SK-N-SH (cell line): ENCODE results near the gene NKX1-1. TPM values are rescaled to one million over a fixed set of nuclear protein-coding genes. Genes with fewer than 3 reads are reported as not detected.

Experiments used
- CTCF ChIA-PET: fragments of 300-600, 350-600 bp; formaldehyde crosslinking; extraction: SDS; loops from one replicate; lab custom pipeline; 2021; lab: Yijun Ruan, JAX
- POLR2A ChIA-PET: fragments of 350-600 bp; sonication (Branson Sonifier 250); formaldehyde crosslinking; extraction: SDS; loops from one replicate; lab custom pipeline; 2020; ENCODE audit warnings: antibody characterized with exemption, inconsistent platforms; lab: Yijun Ruan, JAX
- DNase-seq: peaks from one replicate; pipeline ENCODE4 v3.0.0; 2012
- H2AFZ ChIP-seq: fragments of 200-600 bp; sonication (generic); 2 replicates; pipeline ENCODE4 v1.8.1; 2016; ENCODE audit warnings: antibody characterized with exemption, mild to moderate bottlenecking, low read depth
- H3F3A ChIP-seq: fragments of 200-600 bp; sonication (generic); replicated peaks from 2 replicates; pipeline ENCODE3; 2016; ENCODE audit warnings: antibody characterized with exemption, mild to moderate bottlenecking; ENCODE audit not compliant: insufficient read depth
- H3K27ac ChIP-seq, 2 experiments: fragments of 200-500 bp in 1 of 2; fragments of 200-600 bp in 1 of 2; sonication (Bioruptor generic) in 1 of 2; sonication (generic), shearing (Covaris generic) in 1 of 2; 2 replicates each; pipeline versions ENCODE4 v1.5.1 to v1.6.1; 2014 to 2016; ENCODE audit warnings: low read depth in 2 of 2, inconsistent platforms in 1 of 2, low read length in 1 of 2, mild to moderate bottlenecking in 1 of 2, mixed read lengths in 1 of 2
- H3K27me3 ChIP-seq: fragments of 200-600 bp; sonication (generic), shearing (Covaris generic); 2 replicates; pipeline ENCODE4 v1.6.1; 2016; ENCODE audit warnings: mixed run types; ENCODE audit not compliant: insufficient read depth
- H3K36me3 ChIP-seq, 2 experiments: fragments of 200-500 bp in 1 of 2; fragments of 200-600 bp in 1 of 2; sonication (Bioruptor generic) in 1 of 2; sonication (generic) in 1 of 2; replicated peaks in 1 of 2; 2 replicates each; pipeline versions ENCODE3 to v1.5.1; 2014 to 2016; ENCODE audit warnings: low read length in 1 of 2, mild to moderate bottlenecking in 1 of 2; ENCODE audit not compliant: insufficient read depth in 2 of 2, control insufficient read depth in 1 of 2
- H3K4me1 ChIP-seq, 2 experiments: fragments of 200-500 bp in 1 of 2; fragments of 200-600 bp in 1 of 2; sonication (Bioruptor generic) in 1 of 2; sonication (generic), shearing (Covaris generic) in 1 of 2; 2 replicates each; pipeline versions ENCODE4 v1.5.1 to v1.6.1; 2014 to 2016; ENCODE audit warnings: low read depth in 1 of 2, low read length in 1 of 2, mixed run types in 1 of 2; ENCODE audit not compliant: insufficient read depth in 2 of 2, control insufficient read depth in 1 of 2
- H3K4me2 ChIP-seq: fragments of 200-600 bp; sonication (generic), shearing (Covaris generic); 2 replicates; pipeline ENCODE4 v1.6.1; 2017; ENCODE audit warnings: mixed run types
- H3K4me3 ChIP-seq, 2 experiments: fragments of 200-500 bp in 1 of 2; fragments of 200-600 bp in 1 of 2; sonication (Bioruptor generic) in 1 of 2; sonication (generic), shearing (Covaris generic) in 1 of 2; 2 replicates each; pipeline versions ENCODE4 v1.5.1 to v1.8.1; 2014 to 2016; ENCODE audit warnings: low read depth in 2 of 2, inconsistent platforms in 1 of 2, low read length in 1 of 2, mild to moderate bottlenecking in 1 of 2, mixed read lengths in 1 of 2, moderate library complexity in 1 of 2
- H3K79me2 ChIP-seq: fragments of 200-600 bp; sonication (generic); 2 replicates; pipeline ENCODE4 v1.8.1; 2017; ENCODE audit warnings: mild to moderate bottlenecking; ENCODE audit not compliant: insufficient read depth
- H3K9ac ChIP-seq: fragments of 200-600 bp; sonication (generic); 2 replicates; pipeline ENCODE4 v1.6.1; 2017; ENCODE audit warnings: mixed run types
- H3K9me2 ChIP-seq: fragments of 200-600 bp; sonication (generic); 2 replicates; pipeline ENCODE4 v1.6.1; 2017; ENCODE audit warnings: mixed run types
- H3K9me3 ChIP-seq: fragments of 200-600 bp; sonication (generic); 2 replicates; pipeline ENCODE4 v1.6.1; 2017; ENCODE audit warnings: mixed run types, mild to moderate bottlenecking, moderate library complexity
- H4K20me1 ChIP-seq: fragments of 200-600 bp; sonication (generic); 2 replicates; pipeline ENCODE4 v1.6.1; 2017; ENCODE audit warnings: mild to moderate bottlenecking, mixed run types; ENCODE audit not compliant: insufficient read depth
- ELF1 ChIP-seq: IDR thresholded peaks from 2 replicates; pipeline ENCODE4 v1.4.0; 2012
- EZH2phosphoT487 ChIP-seq: fragments of 200-600 bp; sonication (generic); IDR thresholded peaks from 2 replicates; pipeline ENCODE4 v1.6.1; 2017; ENCODE audit warnings: low read depth, mixed run types, mild to moderate bottlenecking, antibody characterized with exemption, moderate library complexity, borderline replicate concordance
- FOXJ3 ChIP-seq: sonication (generic); formaldehyde crosslinking; IDR thresholded peaks from 2 replicates; pipeline ENCODE4 v1.5.1; 2020; ENCODE audit warnings: mild to moderate bottlenecking, missing genetic modification reagents
- JUND ChIP-seq: IDR thresholded peaks from 2 replicates; pipeline ENCODE4 v1.4.0; 2012
- MXI1 ChIP-seq: IDR thresholded peaks from 2 replicates; pipeline ENCODE4 v1.6.1; 2012; ENCODE audit warnings: mild to moderate bottlenecking, low read depth, low read length, improper control_type of control experiment
- PBX3 ChIP-seq: IDR thresholded peaks from 2 replicates; pipeline ENCODE4; 2012
- POLR2AphosphoS5 ChIP-seq: IDR thresholded peaks from 2 replicates; pipeline ENCODE4 v1.6.1; 2012; ENCODE audit warnings: low read depth, low read length
- RFX5 ChIP-seq: IDR thresholded peaks from 2 replicates; pipeline ENCODE4 v1.6.1; 2012; ENCODE audit warnings: mild to moderate bottlenecking, improper control_type of control experiment, low read length
- RXRA ChIP-seq: IDR thresholded peaks from 2 replicates; pipeline ENCODE4 v1.4.0; 2012; ENCODE audit warnings: low read depth, mild to moderate bottlenecking, borderline replicate concordance
- SMC3 ChIP-seq: IDR thresholded peaks from 2 replicates; pipeline ENCODE4 v1.6.1; 2012; ENCODE audit warnings: low read depth, low read length, improper control_type of control experiment
- TAF1 ChIP-seq: IDR thresholded peaks from 2 replicates; pipeline ENCODE4 v1.6.1; 2012; ENCODE audit warnings: low read depth, mild to moderate bottlenecking, low read length, moderate library complexity, borderline replicate concordance
- TEAD4 ChIP-seq: IDR thresholded peaks from 2 replicates; pipeline ENCODE4 v1.4.0; 2012; ENCODE audit warnings: mild to moderate bottlenecking, borderline replicate concordance; ENCODE audit not compliant: insufficient read depth
- USF1 ChIP-seq: IDR thresholded peaks from 2 replicates; pipeline ENCODE4 v1.4.0; 2012; ENCODE audit warnings: low read depth, borderline replicate concordance
- ZBTB33 ChIP-seq: IDR thresholded peaks from 2 replicates; pipeline ENCODE4 v1.4.0; 2012; ENCODE audit warnings: low read depth, borderline replicate concordance
- WGBS: methylation state at CpG from one replicate; pipeline ENCODE4 v1.1.6; 2017; ENCODE audit warnings: low lambda C conversion rate; 5-methylcytosine and 5-hydroxymethylcytosine counted together
- polyA plus RNA-seq, 3 experiments: library from polyadenylated mRNA; depleted of rRNA; stranded (reverse); fragments of >200 nt; gene quantifications; 2 replicates each; pipeline ENCODE4 v1.2.3, GENCODE V29; 2012
- TF ChIP-seq, protein P1 (sequence below): IDR thresholded peaks from 2 replicates; pipeline ENCODE4 v1.6.1; 2012; ENCODE audit warnings: mild to moderate bottlenecking, low read depth, low read length, moderate library complexity
- TF ChIP-seq, protein P2 (sequence below): IDR thresholded peaks from 2 replicates; pipeline ENCODE4 v1.4.0; 2012; ENCODE audit warnings: low read depth
- TF ChIP-seq, protein P3 (sequence below): fragments of 150-350 bp; IDR thresholded peaks from 2 replicates; pipeline ENCODE4 v1.6.1; 2017; ENCODE audit warnings: antibody characterized with exemption, low read length, low read depth, borderline replicate concordance

Gene NKX1-1
- polyA plus RNA-seq, 1 of the 3 experiments (the other 2 are of a cell fraction) = not detected

DNA sequence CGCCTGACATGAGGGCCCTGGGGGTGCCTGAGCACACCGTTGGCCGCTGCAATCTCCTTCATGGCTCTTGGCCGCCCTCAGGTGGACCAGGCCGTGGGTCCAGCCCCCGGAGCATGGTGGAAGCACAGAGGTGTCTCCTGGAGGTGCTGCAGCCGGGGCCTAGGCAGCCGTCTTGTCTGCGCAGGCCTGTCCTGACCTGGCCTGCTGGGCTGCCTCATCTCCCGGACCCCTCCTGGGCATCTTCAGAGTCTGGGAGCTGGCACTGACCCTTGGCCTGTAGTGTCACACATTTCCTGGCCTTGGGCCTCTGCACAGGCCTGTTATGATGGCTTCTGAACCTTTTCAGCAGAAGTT is 38.3 kb downstream of the NKX1-1 start:
- H3K9ac ChIP-seq = no peak overlapping the region
- no peaks in the 10 kb centered on the region for H3F3A ChIP-seq
- no peak overlapping the region for H3K4me2 ChIP-seq
- H3K27me3 ChIP-seq = no peaks in the 10 kb centered on the region
- H4K20me1 ChIP-seq = no peaks in the 10 kb centered on the region
- DNase-seq = no peak
- H2AFZ ChIP-seq = no peak overlapping the region
- CTCF ChIA-PET = interaction anchor here (1.8 kb wide), 1 partner anchor 145 kb away, joined by 4 read pairs; no protein-coding TSS in a partner anchor
- no peaks in the 10 kb centered on the region for H3K9me3 ChIP-seq
- H3K4me3 ChIP-seq = no peak overlapping the region
- POLR2A ChIA-PET = no interaction called here
- H3K4me1 ChIP-seq = no peaks in the 10 kb centered on the region; a peak in 1 of 4 replicates
- peaks cover 7 to 38% of the 10 kb centered on the region in 2 experiments for H3K36me3 ChIP-seq
- no peak overlapping the region for H3K27ac ChIP-seq
- no peak for TF ChIP-seq USF1
- no peak for TF ChIP-seq PBX3
- TF ChIP-seq ZBTB33 = no peak
- TF ChIP-seq, protein P1, sequence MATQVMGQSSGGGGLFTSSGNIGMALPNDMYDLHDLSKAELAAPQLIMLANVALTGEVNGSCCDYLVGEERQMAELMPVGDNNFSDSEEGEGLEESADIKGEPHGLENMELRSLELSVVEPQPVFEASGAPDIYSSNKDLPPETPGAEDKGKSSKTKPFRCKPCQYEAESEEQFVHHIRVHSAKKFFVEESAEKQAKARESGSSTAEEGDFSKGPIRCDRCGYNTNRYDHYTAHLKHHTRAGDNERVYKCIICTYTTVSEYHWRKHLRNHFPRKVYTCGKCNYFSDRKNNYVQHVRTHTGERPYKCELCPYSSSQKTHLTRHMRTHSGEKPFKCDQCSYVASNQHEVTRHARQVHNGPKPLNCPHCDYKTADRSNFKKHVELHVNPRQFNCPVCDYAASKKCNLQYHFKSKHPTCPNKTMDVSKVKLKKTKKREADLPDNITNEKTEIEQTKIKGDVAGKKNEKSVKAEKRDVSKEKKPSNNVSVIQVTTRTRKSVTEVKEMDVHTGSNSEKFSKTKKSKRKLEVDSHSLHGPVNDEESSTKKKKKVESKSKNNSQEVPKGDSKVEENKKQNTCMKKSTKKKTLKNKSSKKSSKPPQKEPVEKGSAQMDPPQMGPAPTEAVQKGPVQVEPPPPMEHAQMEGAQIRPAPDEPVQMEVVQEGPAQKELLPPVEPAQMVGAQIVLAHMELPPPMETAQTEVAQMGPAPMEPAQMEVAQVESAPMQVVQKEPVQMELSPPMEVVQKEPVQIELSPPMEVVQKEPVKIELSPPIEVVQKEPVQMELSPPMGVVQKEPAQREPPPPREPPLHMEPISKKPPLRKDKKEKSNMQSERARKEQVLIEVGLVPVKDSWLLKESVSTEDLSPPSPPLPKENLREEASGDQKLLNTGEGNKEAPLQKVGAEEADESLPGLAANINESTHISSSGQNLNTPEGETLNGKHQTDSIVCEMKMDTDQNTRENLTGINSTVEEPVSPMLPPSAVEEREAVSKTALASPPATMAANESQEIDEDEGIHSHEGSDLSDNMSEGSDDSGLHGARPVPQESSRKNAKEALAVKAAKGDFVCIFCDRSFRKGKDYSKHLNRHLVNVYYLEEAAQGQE = no peak
- no peak for TF ChIP-seq POLR2AphosphoS5
- TF ChIP-seq RFX5 = no peak
- TF ChIP-seq RXRA = no peak
- TF ChIP-seq, protein P2, sequence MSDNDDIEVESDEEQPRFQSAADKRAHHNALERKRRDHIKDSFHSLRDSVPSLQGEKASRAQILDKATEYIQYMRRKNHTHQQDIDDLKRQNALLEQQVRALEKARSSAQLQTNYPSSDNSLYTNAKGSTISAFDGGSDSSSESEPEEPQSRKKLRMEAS = no peak
- TF ChIP-seq ELF1 = no peak
- TF ChIP-seq TEAD4 = no peak
- TF ChIP-seq TAF1 = no peak
- TF ChIP-seq EZH2phosphoT487 = no peak
- TF ChIP-seq MXI1 = no peak
- TF ChIP-seq, protein P3, sequence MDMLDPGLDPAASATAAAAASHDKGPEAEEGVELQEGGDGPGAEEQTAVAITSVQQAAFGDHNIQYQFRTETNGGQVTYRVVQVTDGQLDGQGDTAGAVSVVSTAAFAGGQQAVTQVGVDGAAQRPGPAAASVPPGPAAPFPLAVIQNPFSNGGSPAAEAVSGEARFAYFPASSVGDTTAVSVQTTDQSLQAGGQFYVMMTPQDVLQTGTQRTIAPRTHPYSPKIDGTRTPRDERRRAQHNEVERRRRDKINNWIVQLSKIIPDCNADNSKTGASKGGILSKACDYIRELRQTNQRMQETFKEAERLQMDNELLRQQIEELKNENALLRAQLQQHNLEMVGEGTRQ = no peak
- no peak for TF ChIP-seq FOXJ3 (CRISPR knock-in tag)
- TF ChIP-seq JUND = no peak
- TF ChIP-seq SMC3 = no peak
- TF ChIP-seq, all 33 proteins: peak for 0
- Histone ChIP-seq H3K9me2 (no peaks in the 10 kb centered on the region), H3K79me2 (no peaks in the 10 kb centered on the region)
- WGBS = 96% methylated on average over 5 of the region's 10 CpGs
